NCI-H2227 (cell line): ENCODE measurements around the gene LAPTM5.

Experiments
- DNase-seq: peaks from one replicate; lab custom pipeline; 2025; ENCODE audit not compliant: unreplicated experiment; lab: John Stamatoyannopoulos, UW

The LAPTM5 gene

GRCh38 chr1:30684881-30685795 is 72.4 kb downstream of the LAPTM5 start:
- peak; percentile 64 for DNase-seq

GRCh38 chr1:30684259-30684658 is 73.3 kb downstream of the LAPTM5 start:
- no peak for DNase-seq

- DNase-seq: no peak
Observed at GRCh38 chr1:30683699-30684098, 73.9 kb downstream of the LAPTM5 start.
